ENCODE results near the gene BARHL1.

The BARHL1 gene

DNA sequence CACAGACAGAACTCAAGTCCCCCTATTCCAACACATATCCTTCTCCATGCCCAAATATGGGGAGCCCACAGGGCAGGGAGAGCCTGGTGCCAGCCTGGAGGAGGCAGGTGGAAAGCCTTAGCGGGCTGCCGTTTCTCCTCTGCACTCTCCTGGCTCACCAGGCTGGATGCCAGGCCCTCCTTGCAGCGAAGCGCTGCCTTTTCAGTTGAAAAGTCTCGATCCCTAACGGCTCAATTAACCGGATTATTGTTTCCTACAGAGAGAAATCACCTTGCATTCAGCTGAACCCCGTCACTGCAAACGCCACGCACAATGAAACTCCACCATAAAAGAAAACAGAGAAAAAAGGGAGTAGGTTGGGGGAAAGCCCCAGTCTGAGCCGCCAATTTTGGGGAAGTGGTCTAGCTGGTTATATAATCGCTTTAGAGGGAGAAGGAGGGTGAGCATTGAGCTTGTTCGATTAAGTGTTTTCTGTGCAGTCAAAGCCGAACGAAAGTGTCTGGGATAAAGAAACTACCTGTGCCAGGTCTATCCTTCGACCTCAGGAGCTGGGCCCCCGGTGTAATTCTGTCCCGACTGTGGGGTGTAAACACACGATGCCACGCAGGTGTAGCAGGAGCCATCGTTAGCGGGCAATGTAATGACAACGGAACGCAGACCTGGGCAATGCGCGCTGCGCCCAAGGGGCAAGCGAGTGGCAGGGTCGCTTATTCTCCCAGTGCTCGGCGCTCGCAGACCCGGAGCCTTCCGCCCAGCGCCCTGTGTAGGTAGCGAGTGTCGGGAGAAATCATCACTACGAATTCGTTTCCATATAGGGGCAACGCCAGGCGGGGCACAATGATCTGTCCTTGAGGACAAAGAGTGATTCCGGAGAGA is 3.8 kb downstream of the BARHL1 start:
- DNase-seq (ENCODE audit: extremely low spot score, insufficient read length, low read depth) (no peak), FAIRE-seq (no peak)

DNA sequence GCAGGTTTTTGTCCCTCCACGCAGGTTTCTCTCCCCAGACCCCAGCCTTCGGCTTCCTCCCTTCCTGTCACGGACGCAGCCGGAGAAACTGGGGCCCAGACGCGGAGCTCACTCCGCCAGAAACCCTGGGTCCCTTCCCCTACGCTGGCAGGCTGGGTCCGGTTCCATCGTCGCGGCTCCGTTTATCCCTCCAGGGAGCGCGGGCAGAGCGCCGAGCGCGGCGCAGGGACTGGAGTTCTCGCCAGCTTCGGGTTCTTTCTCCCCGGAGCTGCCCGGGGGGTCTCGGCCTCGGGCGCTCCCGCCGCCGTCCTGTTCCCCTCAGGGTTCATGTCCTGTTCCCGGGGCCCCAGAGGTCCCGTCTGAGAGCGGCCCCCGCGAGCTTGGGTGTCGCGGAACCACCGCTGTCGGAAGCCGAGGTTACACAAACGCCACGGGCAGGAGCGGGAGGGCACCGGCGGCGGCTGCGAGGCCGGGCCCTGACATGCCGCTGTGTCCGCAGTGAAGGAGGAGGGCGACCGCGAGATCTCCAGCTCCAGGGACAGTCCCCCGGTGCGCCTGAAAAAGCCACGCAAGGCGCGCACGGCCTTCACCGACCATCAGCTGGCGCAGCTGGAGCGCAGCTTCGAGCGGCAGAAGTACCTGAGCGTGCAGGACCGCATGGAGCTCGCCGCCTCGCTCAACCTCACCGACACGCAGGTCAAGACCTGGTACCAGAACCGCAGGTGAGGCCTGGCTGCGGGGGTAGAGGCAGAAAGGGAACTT is 4.6 kb downstream of the BARHL1 start:
- DNase-seq (ENCODE audit: extremely low spot score, insufficient read length, low read depth), result no peak
- no peak for FAIRE-seq

GRCh38 chr9:132587592-132587955 is 5.2 kb downstream of the BARHL1 start:
- no peak for FAIRE-seq
- DNase-seq (ENCODE audit: extremely low spot score, insufficient read length, low read depth), result no peak

- DNase-seq (ENCODE audit: extremely low spot score, insufficient read length, low read depth), result no peak
- no peak for FAIRE-seq
These were observed 5.7 kb downstream of the BARHL1 start for GRCh38 chr9:132588098-132588497.

DNA sequence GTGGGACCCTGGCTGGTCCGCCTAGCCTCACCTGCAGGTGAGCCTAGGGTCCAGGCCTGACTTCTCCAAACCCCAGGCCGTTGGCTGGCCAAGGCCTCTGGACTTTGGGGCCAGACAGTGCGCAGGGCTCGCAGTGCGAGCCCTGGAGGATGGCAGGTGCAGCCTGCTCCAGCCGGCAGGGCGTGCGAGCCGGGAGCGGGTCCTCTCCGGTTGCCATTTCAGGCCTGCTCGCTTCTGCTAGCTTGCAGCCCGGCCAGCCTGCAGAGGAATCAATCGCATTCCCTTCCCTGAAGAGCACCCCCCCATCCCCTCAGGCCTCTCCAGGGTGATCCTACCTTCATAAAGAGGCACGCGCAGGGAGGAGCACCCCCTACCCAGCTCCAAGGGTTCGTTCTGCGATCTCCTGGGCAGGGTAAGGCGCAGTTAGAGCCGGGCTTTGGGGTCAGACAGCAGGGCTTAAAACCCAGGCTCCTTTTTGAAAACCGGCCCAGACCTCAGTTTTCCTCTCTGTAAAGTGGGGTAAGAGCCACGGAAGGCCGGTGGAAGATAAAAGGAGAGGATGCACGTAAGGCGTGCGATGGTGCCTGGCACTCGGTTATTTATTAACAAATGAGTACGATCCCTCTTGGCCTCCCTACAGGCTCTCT is 6.2 kb downstream of the BARHL1 start:
- DNase-seq (ENCODE audit: extremely low spot score, insufficient read length, low read depth) (no peak), FAIRE-seq (no peak)

DNA sequence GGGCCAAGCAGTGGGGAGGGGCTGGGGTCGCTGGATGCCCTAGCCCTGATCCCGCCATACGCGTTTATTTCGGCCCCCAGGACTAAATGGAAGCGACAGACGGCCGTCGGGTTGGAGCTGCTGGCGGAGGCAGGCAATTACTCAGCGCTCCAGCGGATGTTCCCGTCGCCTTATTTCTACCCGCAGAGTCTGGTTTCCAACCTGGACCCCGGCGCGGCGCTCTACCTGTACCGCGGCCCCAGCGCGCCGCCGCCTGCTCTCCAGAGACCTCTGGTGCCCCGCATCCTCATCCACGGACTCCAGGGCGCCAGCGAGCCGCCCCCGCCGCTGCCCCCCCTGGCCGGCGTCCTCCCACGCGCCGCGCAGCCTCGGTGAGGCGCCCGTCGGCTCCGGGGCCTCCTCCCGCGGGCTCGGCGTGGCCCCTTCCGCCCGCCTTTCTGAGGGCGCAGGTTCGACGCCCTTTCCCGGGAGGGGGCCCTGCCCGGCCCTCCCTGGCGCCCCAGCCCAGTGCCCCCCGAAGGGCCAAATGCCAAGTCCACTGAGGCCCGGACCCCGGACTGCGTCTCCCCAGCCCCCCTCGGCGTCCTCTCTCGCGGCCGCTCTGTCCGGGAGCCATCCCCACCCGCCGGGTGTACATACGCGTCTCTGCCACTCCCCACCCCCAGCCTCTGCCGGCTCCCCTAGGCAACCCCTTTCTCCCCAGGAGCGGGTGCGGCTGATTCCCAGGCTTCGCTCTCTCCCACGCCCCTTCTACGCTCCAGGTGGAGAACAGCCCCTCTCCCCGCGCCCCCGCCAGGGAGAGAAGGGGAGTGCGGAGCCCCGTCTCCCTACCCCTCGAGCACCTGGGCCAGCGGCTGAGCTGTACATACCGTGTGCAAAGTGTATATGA is 7.0 kb downstream of the BARHL1 start:
- DNase-seq (ENCODE audit: extremely low spot score, insufficient read length, low read depth), result no peak
- no peak for FAIRE-seq

- DNase-seq (ENCODE audit: extremely low spot score, insufficient read length, low read depth) (no peak), FAIRE-seq (no peak)
These were observed 7.6 kb downstream of the BARHL1 start for GRCh38 chr9:132590037-132590317.

- DNase-seq (ENCODE audit: extremely low spot score, insufficient read length, low read depth), result no peak
- FAIRE-seq, result no peak
These were observed 8.1 kb downstream of the BARHL1 start for GRCh38 chr9:132590318-132591182.

GRCh38 chr9:132591244-132591643 is 8.8 kb downstream of the BARHL1 start:
- DNase-seq (ENCODE audit: extremely low spot score, insufficient read length, low read depth), result no peak

GRCh38 chr9:132591751-132592314 is 9.4 kb downstream of the BARHL1 start:
- FAIRE-seq, result no peak
- DNase-seq (ENCODE audit: extremely low spot score, insufficient read length, low read depth), result no peak

More at GRCh38 chr9:132591244-132591643, 8.8 kb downstream of the BARHL1 start:
- FAIRE-seq, result no peak

- FAIRE-seq, result no peak
- DNase-seq (ENCODE audit: extremely low spot score, insufficient read length, low read depth), result no peak
These were observed 10.0 kb downstream of the BARHL1 start for GRCh38 chr9:132592451-132592850.

- FAIRE-seq, result no peak
- DNase-seq (ENCODE audit: extremely low spot score, insufficient read length, low read depth), result no peak
These were observed 12.0 kb downstream of the BARHL1 start for GRCh38 chr9:132594412-132594811.

- no peak for DNase-seq (ENCODE audit: extremely low spot score, insufficient read length, low read depth)
- no peak for FAIRE-seq
These were observed 12.9 kb downstream of the BARHL1 start for GRCh38 chr9:132595319-132595718.

DNA sequence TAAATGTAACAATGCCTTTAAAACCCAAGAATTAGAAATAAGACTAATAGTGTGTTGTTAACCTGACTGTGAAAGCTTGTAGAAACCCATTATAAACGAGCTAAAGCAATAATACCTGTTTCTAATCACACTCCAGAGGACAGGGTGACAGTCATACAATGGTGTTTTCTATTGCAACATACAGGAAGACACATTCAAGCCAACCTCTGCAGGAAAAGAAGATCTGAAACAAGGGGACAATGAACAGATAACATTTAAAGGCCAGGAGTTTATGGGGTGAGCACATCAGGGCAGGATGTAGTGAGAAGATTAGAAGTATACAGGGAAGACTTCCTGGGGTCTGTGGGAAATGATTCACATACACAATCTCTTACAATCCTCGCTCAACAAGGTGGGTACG is 13.8 kb downstream of the BARHL1 start:
- FAIRE-seq (no peak), DNase-seq (ENCODE audit: extremely low spot score, insufficient read length, low read depth) (no peak)

DNA sequence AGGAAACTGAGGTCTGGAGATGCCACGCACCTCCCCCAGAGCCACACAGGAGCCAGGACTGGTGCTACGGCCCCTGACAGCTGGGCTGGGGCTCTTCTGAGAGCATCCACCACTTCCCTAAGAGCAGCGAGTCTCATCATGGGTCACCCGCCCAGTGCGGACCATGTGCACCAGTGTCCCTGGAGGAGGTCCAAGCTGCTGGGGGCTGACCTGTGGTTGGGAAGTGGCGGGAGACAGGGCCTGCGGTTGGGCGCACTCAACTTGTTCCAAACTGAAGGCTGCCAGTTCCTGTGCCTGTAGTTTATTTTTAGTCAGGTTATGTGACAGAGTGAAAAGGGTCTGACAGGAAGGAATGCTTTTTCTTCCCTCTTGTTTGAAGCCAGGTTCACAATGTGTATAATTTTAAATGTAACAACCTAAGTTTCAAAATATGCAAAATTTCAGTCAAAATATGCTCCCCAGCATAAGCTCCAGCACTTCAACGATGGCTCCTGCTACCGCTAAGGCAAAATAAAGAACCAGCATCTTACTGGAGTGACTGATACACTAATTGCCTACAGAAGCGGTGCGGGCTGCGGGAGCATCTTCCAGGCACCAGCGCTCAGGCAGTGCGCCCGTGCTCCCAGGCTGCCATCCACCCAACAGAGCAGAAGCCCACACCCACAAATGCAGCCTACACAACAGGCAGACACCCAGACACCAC is 14.8 kb downstream of the BARHL1 start:
- DNase-seq (ENCODE audit: extremely low spot score, insufficient read length, low read depth) (no peak), FAIRE-seq (no peak)

GRCh38 chr9:132600326-132600984 is 18.0 kb downstream of the BARHL1 start:
- FAIRE-seq, result no peak
- no peak for DNase-seq (ENCODE audit: extremely low spot score, insufficient read length, low read depth)

- DNase-seq (ENCODE audit: extremely low spot score, insufficient read length, low read depth) (no peak), FAIRE-seq (no peak)
These were observed 19.8 kb downstream of the BARHL1 start for GRCh38 chr9:132602207-132602606.

DNA sequence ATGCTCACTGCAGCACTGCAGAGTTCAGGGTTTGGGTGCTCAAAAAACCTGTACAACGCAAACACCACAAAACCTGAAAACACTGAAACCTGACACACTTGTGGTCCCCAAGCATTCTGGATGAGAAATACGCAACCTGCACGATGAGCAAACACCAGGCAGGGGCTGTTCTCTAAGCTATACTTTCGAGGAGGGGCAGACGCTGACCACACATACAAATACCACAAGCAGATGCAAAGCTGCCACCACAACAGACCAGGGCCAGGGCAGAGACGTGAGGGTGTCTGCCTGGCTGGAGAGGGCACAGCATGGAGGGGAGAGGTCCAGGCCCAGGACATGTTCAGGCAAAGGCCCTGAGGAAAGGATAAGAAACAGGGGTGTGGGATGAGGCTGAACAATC is 23.0 kb downstream of the BARHL1 start:
- FAIRE-seq (no peak), DNase-seq (ENCODE audit: extremely low spot score, insufficient read length, low read depth) (no peak)

Measured in GM18507 (cell line).